Hepatocyte (in vitro differentiated cells): ENCODE measurements around the gene CKLF. TPM values are rescaled to one million over a fixed set of nuclear protein-coding genes. Genes with fewer than 3 reads are reported as not detected.

ENCODE experiments used
- DNase-seq: peaks from one replicate; pipeline ENCODE4 v3.0.0-alpha.2; 2016; ENCODE audit warnings: low spot score
- H2AFZ ChIP-seq: fragments of 200-600 bp; sonication (generic); 2 replicates; pipeline ENCODE4 v1.6.0; 2016; ENCODE audit warnings: antibody characterized with exemption, mild to moderate bottlenecking
- H3K27ac ChIP-seq: fragments of 200-600 bp; sonication (generic); 2 replicates; pipeline ENCODE4 v1.5.1; 2016; ENCODE audit warnings: mild to moderate bottlenecking
- H3K27me3 ChIP-seq: fragments of 200-600 bp; sonication (generic); 2 replicates; pipeline ENCODE4 v1.6.1; 2016
- H3K36me3 ChIP-seq: fragments of 200-600 bp; sonication (generic); replicated peaks from 2 replicates; pipeline ENCODE4 v1.5.1; 2016; ENCODE audit warnings: low read depth; ENCODE audit not compliant: insufficient read depth
- H3K4me1 ChIP-seq: fragments of 200-600 bp; sonication (generic); 2 replicates; pipeline ENCODE4 v1.5.1; 2016; ENCODE audit warnings: mild to moderate bottlenecking, moderate library complexity; ENCODE audit not compliant: insufficient read depth
- H3K4me2 ChIP-seq: fragments of 200-600 bp; sonication (generic); 2 replicates; pipeline ENCODE4 v1.6.0; 2016
- H3K4me3 ChIP-seq: fragments of 200-600 bp; sonication (generic); 2 replicates; pipeline ENCODE4 v1.5.1; 2016; ENCODE audit warnings: mild to moderate bottlenecking
- H3K79me2 ChIP-seq: fragments of 200-600 bp; sonication (generic); 2 replicates; pipeline ENCODE4 v1.6.0; 2017; ENCODE audit warnings: mild to moderate bottlenecking
- H3K9me2 ChIP-seq: fragments of 200-600 bp; sonication (generic); replicated peaks from 2 replicates; pipeline ENCODE4 v1.6.0; 2017; ENCODE audit warnings: mild to moderate bottlenecking; ENCODE audit not compliant: insufficient read depth
- H3K9me3 ChIP-seq: fragments of 200-600 bp; sonication (generic); 2 replicates; pipeline ENCODE4 v1.5.1; 2016; ENCODE audit warnings: low read depth, mild to moderate bottlenecking
- H4K20me1 ChIP-seq: fragments of 200-600 bp; sonication (generic); 2 replicates; pipeline ENCODE4 v1.6.0; 2016; ENCODE audit warnings: mild to moderate bottlenecking; ENCODE audit not compliant: insufficient read depth, poor library complexity, severe bottlenecking
- EZH2 ChIP-seq: fragments of 200-600 bp; sonication (generic); IDR thresholded peaks from 2 replicates; pipeline ENCODE4 v1.6.1; 2016; ENCODE audit warnings: antibody characterized with exemption, mild to moderate bottlenecking, borderline replicate concordance
- EZH2phosphoT487 ChIP-seq: fragments of 200-600 bp; sonication (generic); IDR thresholded peaks from one replicate; pipeline ENCODE4 v1.6.1; 2018; ENCODE audit warnings: antibody characterized with exemption, mild to moderate bottlenecking, low read depth, moderate library complexity; ENCODE audit not compliant: unreplicated experiment, severe bottlenecking
- WGBS: methylation state at CpG from one replicate; pipeline ENCODE4 v1.1.6; 2016; ENCODE audit warnings: low lambda C conversion rate; ENCODE audit errors: missing lambda C conversion rate; 5-methylcytosine and 5-hydroxymethylcytosine counted together
- polyA plus RNA-seq: library from polyadenylated mRNA; unstranded; fragments of >200 nt; fragmentation: Nextera tagmentation; extraction: Ambion mirVana; gene quantifications from 2 replicates; pipeline ENCODE4 v1.2.1, GENCODE V29; 2016
- total RNA-seq: library from RNA; depleted of rRNA; stranded (reverse); fragments of >200 nt; gene quantifications from 2 replicates; pipeline ENCODE4 v1.2.3, GENCODE V29; 2014
- TF ChIP-seq, protein P1 (sequence below): fragments of 200-600 bp; sonication (generic); IDR thresholded peaks from 2 replicates; pipeline ENCODE4 v1.5.1; 2016; ENCODE audit warnings: antibody characterized with exemption, mild to moderate bottlenecking; ENCODE audit not compliant: poor library complexity

Gene CKLF
- total and polyA plus RNA-seq, 2 experiments from 2014 or later = 39.9 to 53.5 TPM

DNA sequence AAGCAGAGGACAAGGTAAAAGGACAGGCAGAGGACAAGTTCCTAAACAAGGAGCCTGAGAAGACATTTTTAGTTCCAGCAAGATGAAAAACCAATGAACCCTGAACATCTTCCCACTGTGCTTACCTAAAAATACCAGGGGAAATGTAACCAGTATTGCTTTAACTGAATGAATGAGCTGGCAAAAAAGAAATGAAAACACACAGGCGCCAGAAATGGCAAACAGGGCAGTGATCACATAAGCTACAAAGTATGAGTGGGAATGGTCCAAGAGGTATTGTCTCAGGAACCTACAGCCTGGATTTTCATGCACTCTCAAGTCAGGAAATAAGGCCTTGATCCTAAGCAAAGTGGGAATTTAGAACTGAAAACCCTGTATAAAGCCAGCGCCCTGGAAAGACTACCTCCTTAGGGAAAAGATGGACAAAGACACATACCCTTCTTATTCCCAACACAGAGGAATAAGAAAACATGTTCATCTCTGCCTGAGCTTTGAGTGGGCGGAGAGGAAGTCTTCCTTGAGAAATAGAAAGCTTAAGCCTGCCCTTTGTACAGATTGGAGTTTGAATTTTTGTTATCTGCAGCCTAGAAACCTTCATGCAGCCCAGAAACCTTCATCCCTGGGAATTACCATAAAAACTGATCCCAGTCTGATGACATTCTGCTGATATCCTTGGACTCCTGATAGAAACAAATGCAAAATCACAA is 29.0 kb downstream of the CKLF start:
- Histone ChIP-seq H3K4me2 (no peak overlapping the region), H3K4me1 (no peaks in the 10 kb centered on the region), H3K9me2 (no peaks in the 10 kb centered on the region), H2AFZ (no peak overlapping the region), H4K20me1 (no peaks in the 10 kb centered on the region), H3K27me3 (peaks cover 23% of the 10 kb centered on the region), H3K79me2 (no peaks in the 10 kb centered on the region), H3K27ac (no peak overlapping the region), H3K36me3 (no peaks in the 10 kb centered on the region), H3K4me3 (no peak overlapping the region), H3K9me3 (no peaks in the 10 kb centered on the region)
- DNase-seq = peak; percentile 26
- no peak for TF ChIP-seq EZH2
- TF ChIP-seq EZH2phosphoT487 = no peak
- 88% methylated on average over 3 of the region's 3 CpGs for WGBS

DNA sequence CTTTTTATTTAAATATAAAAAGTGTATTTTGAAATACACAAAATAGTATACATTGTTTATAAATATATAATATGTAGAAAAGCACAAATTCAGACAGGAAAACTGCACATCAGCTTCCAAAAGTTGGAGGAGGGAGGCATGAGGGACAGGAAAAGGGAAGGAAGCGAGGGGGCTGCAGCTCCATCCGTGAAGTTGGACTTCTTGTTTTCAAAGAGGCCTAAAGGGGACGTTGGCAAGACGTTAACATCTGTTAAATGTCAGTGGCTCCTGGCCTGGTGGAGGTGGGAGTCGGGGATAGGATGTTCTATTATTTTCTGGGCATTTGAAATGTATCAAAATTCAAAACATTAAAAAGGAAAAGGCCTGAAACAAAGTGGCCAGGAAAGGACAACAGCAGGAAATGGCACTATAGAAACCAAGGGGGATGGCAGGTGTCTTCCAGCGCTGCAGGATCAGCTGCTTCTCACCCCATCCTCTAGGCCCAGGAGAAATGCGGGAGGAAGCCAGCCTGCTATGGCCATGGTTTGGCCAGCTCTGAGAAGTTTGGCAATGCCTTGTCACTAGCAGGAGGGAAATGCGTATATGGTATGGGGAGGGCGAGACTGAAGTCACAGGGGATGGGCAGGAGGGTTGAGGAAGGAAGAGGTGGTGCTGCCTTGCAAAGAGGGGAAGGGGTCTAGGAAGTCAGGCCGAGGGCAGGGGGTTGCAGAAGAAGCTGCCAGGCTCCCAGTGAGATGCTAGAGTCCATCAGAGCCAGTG is 33.3 kb downstream of the CKLF start:
- Histone ChIP-seq H3K79me2 (no peaks in the 10 kb centered on the region), H4K20me1 (no peaks in the 10 kb centered on the region), H3K9me2 (no peaks in the 10 kb centered on the region), H3K27me3 (no peaks in the 10 kb centered on the region), H3K4me1 (no peaks in the 10 kb centered on the region), H3K27ac (no peak overlapping the region), H3K4me3 (no peak overlapping the region), H3K4me2 (no peak overlapping the region), H3K9me3 (no peaks in the 10 kb centered on the region), H3K36me3 (no peaks in the 10 kb centered on the region), H2AFZ (no peak overlapping the region)
- TF ChIP-seq, protein P1, sequence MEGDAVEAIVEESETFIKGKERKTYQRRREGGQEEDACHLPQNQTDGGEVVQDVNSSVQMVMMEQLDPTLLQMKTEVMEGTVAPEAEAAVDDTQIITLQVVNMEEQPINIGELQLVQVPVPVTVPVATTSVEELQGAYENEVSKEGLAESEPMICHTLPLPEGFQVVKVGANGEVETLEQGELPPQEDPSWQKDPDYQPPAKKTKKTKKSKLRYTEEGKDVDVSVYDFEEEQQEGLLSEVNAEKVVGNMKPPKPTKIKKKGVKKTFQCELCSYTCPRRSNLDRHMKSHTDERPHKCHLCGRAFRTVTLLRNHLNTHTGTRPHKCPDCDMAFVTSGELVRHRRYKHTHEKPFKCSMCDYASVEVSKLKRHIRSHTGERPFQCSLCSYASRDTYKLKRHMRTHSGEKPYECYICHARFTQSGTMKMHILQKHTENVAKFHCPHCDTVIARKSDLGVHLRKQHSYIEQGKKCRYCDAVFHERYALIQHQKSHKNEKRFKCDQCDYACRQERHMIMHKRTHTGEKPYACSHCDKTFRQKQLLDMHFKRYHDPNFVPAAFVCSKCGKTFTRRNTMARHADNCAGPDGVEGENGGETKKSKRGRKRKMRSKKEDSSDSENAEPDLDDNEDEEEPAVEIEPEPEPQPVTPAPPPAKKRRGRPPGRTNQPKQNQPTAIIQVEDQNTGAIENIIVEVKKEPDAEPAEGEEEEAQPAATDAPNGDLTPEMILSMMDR = no peak
- TF ChIP-seq EZH2 (no peak), EZH2phosphoT487 (no peak)
- WGBS = 75% methylated on average over 10 of the region's 10 CpGs
- no peak for DNase-seq

DNA sequence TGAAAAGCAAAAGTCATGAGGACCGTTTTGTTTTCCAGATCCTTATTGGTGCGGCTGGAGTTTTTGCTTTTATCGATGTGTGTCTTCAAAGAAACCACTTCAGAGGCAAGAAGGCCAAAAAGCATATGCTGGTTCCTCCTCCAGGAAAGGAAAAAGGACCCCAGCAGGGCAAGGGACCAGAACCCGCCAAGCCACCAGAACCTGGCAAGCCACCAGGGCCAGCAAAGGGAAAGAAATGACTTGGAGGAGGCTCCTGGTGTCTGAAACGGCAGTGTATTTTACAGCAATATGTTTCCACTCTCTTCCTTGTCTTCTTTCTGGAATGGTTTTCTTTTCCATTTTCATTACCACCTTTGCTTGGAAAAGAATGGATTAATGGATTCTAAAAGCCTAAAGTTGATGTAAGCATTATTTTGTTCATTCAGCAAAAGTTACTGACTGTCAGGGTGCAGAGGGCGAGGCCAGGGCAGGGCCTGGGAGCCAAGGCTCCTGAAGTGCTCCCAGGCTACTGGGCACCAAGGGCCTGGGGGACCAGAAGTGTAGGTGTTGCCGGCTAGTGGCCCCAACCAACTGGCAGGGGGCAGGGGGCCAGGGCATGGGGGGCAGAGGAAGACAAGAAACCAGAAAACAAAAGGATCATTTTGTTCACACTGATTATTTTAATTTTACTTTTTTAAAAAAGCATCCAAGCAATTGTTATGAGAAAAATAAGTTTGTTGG is 35.7 kb downstream of the CKLF start:
- Histone ChIP-seq H3K9me3 (no peaks in the 10 kb centered on the region), H3K36me3 (no peaks in the 10 kb centered on the region), H2AFZ (no peak overlapping the region), H3K9me2 (no peaks in the 10 kb centered on the region), H3K27ac (no peak overlapping the region), H3K4me1 (no peaks in the 10 kb centered on the region), H3K4me2 (no peak overlapping the region), H4K20me1 (no peaks in the 10 kb centered on the region), H3K4me3 (no peak overlapping the region), H3K27me3 (no peaks in the 10 kb centered on the region), H3K79me2 (no peaks in the 10 kb centered on the region)
- TF ChIP-seq, protein P1 = no peak
- TF ChIP-seq EZH2 (no peak), EZH2phosphoT487 (no peak)
- DNase-seq = no peak
- 92% methylated on average over 7 of the region's 7 CpGs for WGBS
